Natural killer cell (primary cell): Measurements from ENCODE around the gene SMARCAL1. TPM values are rescaled to one million over a fixed set of nuclear protein-coding genes. Genes with fewer than 3 reads are reported as not detected.

ENCODE experiments used
- ATAC-seq, 3 donors: fragments of 150-1000 bp in 2 of 3; fragments of 200-7000 bp in 1 of 3; cut with Tn5 transposase; 1 replicate in 1 of 3; 2 replicates in 2 of 3; pipeline ENCODE4 v1.10.0; 2021; ENCODE audit warnings: mild to moderate bottlenecking in 2 of 3, moderate library complexity in 2 of 3
- DNase-seq, 2 donors: peaks; one replicate each; pipeline versions ENCODE4 v3.0.0 to v3.0.0-alpha.2; 2013 to 2021; ENCODE audit warnings: mixed read lengths in 1 of 2
- H3K27ac ChIP-seq: one replicate; pipeline ENCODE4 v1.5.1; 2013; ENCODE audit warnings: mild to moderate bottlenecking, low read length
- H3K27me3 ChIP-seq: one replicate; pipeline ENCODE4 v1.6.1; 2013; ENCODE audit warnings: low read length; ENCODE audit not compliant: control insufficient read depth, insufficient read depth
- H3K36me3 ChIP-seq: one replicate; pipeline ENCODE4 v1.6.1; 2013; ENCODE audit warnings: low read length; ENCODE audit not compliant: control insufficient read depth, insufficient read depth
- H3K4me1 ChIP-seq: one replicate; pipeline ENCODE4 v1.6.1; 2013; ENCODE audit warnings: low read length; ENCODE audit not compliant: control insufficient read depth, insufficient read depth
- H3K4me3 ChIP-seq: one replicate; pipeline ENCODE4 v1.5.1; 2013; ENCODE audit warnings: low read length
- H3K9me3 ChIP-seq: one replicate; pipeline ENCODE4 v1.6.1; 2013; ENCODE audit warnings: low read length; ENCODE audit not compliant: control insufficient read depth, insufficient read depth
- H3K27ac Mint-ChIP-seq, 2 donors: one replicate each; pipeline ENCODE4 v1.8.0; 2022; ENCODE audit warnings: mild to moderate bottlenecking in 2 of 2, mixed read lengths in 2 of 2, moderate library complexity in 1 of 2
- H3K27me3 Mint-ChIP-seq, 2 donors: one replicate each; pipeline ENCODE4 v1.8.0; 2022; ENCODE audit warnings: low read depth in 2 of 2, mixed read lengths in 2 of 2
- H3K36me3 Mint-ChIP-seq: one replicate; pipeline ENCODE4 v1.8.0; 2022; ENCODE audit warnings: mixed read lengths
- H3K4me1 Mint-ChIP-seq, 2 donors: one replicate each; pipeline ENCODE4 v1.8.0; 2022; ENCODE audit warnings: mixed read lengths in 2 of 2
- H3K4me3 Mint-ChIP-seq: one replicate; pipeline ENCODE4 v1.8.0; 2022; ENCODE audit warnings: mild to moderate bottlenecking, moderate library complexity, mixed read lengths
- H3K9me3 Mint-ChIP-seq, 2 donors: one replicate each; pipeline ENCODE4 v1.8.0; 2022; ENCODE audit warnings: mixed read lengths in 2 of 2
- WGBS: methylation state at CpG from one replicate; pipeline ENCODE4 v1.1.7; 2013; ENCODE audit warnings: missing lambda C conversion rate; ENCODE audit not compliant: insufficient coverage; 5-methylcytosine and 5-hydroxymethylcytosine counted together
- intact Hi-C: fragments of 100-400 bp; cut with micrococcal nuclease; formaldehyde crosslinking; loops from one replicate; pipeline ENCODE4 v1.14.2; 2022
- total RNA-seq, 4 donors: library from RNA; stranded (reverse); fragments of 120-200 nt in 1 of 4; gene quantifications; one replicate each; pipeline versions ENCODE4 v1.2.3 to v1.2.4, GENCODE V29; 2013 to 2022
- TF ChIP-seq, protein P1 (sequence below): fragments of 200-600 bp; IDR thresholded peaks from one replicate; pipeline ENCODE4 v1.8.0; 2022; ENCODE audit warnings: antibody characterized with exemption

SMARCAL1 gene
- total RNA-seq, 3 donors from 2014 or later (not counting 1 experiment from before 2014, with no cell fraction given), result 18.7 to 25.6 (median 22.8) TPM

GRCh38 chr2:216430811-216431530, 18.7 kb downstream of the SMARCAL1 start:
- no peak overlapping the region for H3K4me3 Mint-ChIP-seq
- H3K9me3 Mint-ChIP-seq, result no peaks in the 10 kb centered on the region

DNA sequence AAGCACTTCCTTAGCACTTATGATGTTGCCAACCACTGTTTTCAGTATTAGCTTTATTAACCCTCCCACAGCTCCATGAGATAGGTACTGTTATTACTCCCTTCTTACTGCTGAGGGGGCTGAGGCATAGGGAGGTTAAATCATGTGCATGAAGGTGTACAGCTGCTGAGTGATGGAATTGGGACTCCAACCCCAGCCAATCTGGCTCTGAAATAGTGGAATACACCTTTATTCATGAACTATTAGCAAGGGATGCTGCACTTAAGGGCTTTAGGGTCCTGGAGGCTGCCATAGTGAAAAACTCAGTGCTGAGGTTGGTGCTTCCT, 19.2 kb downstream of the SMARCAL1 start:
- no peaks in the 10 kb centered on the region for H3K27me3 ChIP-seq
- ATAC-seq (no peak), DNase-seq (no peak)
- intact Hi-C loops, result no loop called here
- H3K4me1 Mint-ChIP-seq, result peaks cover 7 to 17% of the 10 kb centered on the region in 2 donors
- TF ChIP-seq, protein P1, sequence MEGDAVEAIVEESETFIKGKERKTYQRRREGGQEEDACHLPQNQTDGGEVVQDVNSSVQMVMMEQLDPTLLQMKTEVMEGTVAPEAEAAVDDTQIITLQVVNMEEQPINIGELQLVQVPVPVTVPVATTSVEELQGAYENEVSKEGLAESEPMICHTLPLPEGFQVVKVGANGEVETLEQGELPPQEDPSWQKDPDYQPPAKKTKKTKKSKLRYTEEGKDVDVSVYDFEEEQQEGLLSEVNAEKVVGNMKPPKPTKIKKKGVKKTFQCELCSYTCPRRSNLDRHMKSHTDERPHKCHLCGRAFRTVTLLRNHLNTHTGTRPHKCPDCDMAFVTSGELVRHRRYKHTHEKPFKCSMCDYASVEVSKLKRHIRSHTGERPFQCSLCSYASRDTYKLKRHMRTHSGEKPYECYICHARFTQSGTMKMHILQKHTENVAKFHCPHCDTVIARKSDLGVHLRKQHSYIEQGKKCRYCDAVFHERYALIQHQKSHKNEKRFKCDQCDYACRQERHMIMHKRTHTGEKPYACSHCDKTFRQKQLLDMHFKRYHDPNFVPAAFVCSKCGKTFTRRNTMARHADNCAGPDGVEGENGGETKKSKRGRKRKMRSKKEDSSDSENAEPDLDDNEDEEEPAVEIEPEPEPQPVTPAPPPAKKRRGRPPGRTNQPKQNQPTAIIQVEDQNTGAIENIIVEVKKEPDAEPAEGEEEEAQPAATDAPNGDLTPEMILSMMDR, result no peak
- peaks cover 51% of the 10 kb centered on the region for H3K36me3 Mint-ChIP-seq
- H3K4me3 ChIP-seq, result no peak overlapping the region
- no peaks in the 10 kb centered on the region for H3K9me3 ChIP-seq
- H3K9me3 Mint-ChIP-seq, result no peaks in the 10 kb centered on the region
- H3K36me3 ChIP-seq, result peaks cover 78% of the 10 kb centered on the region
- H3K27me3 Mint-ChIP-seq, result no peaks in the 10 kb centered on the region
- H3K27ac Mint-ChIP-seq, result no peak overlapping the region
- no peak overlapping the region for H3K4me3 Mint-ChIP-seq
- no peaks in the 10 kb centered on the region for H3K4me1 ChIP-seq
- H3K27ac ChIP-seq, result no peak overlapping the region

More at GRCh38 chr2:216430811-216431530, 18.7 kb downstream of the SMARCAL1 start:
- H3K4me1 ChIP-seq, result no peaks in the 10 kb centered on the region
- Mint-ChIP-seq H3K27ac (no peak overlapping the region), H3K4me1 (peaks cover 7 to 17% of the 10 kb centered on the region in 2 donors), H3K36me3 (peaks cover 49% of the 10 kb centered on the region), H3K27me3 (no peaks in the 10 kb centered on the region)
- H3K4me3 ChIP-seq, result no peak overlapping the region
- H3K9me3 ChIP-seq, result no peaks in the 10 kb centered on the region
- ATAC-seq (no peak), DNase-seq (no peak)
- intact Hi-C loops, result no loop called here
- H3K27me3 ChIP-seq, result no peaks in the 10 kb centered on the region
- H3K36me3 ChIP-seq, result peaks cover 76% of the 10 kb centered on the region
- TF ChIP-seq, protein P1, result no peak
- H3K27ac ChIP-seq, result no peak overlapping the region
- WGBS, result 95% methylated on average over 12 of the region's 13 CpGs

DNA sequence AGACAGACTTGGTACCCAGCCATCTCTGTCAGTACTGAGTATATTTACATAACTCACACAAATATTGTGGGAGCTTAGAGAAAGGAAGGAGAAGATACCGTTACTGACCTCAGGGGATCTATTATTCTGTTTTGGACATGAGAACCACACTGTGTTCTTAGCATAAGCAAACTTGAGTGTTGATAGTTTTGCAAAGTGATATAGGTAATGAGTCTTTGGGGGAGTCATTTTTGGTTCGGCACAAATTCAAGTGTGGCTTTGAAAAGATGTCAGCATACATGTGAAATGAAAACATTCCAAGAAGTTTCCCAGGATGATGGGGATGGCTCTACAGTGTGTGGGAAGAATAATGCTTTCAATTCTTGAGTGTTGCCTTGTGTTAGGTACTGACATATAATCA, 24.1 kb downstream of the SMARCAL1 start:
- Histone ChIP-seq H3K4me3 (no peak overlapping the region), H3K27ac (no peak overlapping the region), H3K36me3 (peaks cover 84% of the 10 kb centered on the region), H3K27me3 (no peaks in the 10 kb centered on the region), H3K9me3 (no peaks in the 10 kb centered on the region), H3K4me1 (no peaks in the 10 kb centered on the region)
- ATAC-seq, result no peak
- TF ChIP-seq, protein P1, result no peak
- no peak overlapping the region for H3K27ac Mint-ChIP-seq
- 91% methylated on average over 2 of the region's 2 CpGs for WGBS
- H3K4me3 Mint-ChIP-seq, result no peak overlapping the region
- intact Hi-C loops, result no loop called here
- no peak for DNase-seq
- H3K4me1 Mint-ChIP-seq, result no peaks in the 10 kb centered on the region
- H3K27me3 Mint-ChIP-seq, result no peaks in the 10 kb centered on the region
- no peaks in the 10 kb centered on the region for H3K9me3 Mint-ChIP-seq
- peaks cover 32% of the 10 kb centered on the region for H3K36me3 Mint-ChIP-seq
